Trophoblast cell (in vitro differentiated cells and primary cell): ENCODE data around the gene MRPS2.

Experiments used
- DNase-seq, 2 donors: peaks; one replicate each; pipeline ENCODE4 v3.0.0-alpha.2; 2016
- H2AFZ ChIP-seq: 2 replicates; pipeline ENCODE4 v1.6.1; 2013; ENCODE audit warnings: low read length, moderate library complexity, mild to moderate bottlenecking; ENCODE audit not compliant: insufficient read depth, poor library complexity
- H2AK5ac ChIP-seq: 2 replicates; pipeline ENCODE4 v1.6.1; 2013; ENCODE audit warnings: mild to moderate bottlenecking, low read length
- H2BK120ac ChIP-seq: 2 replicates; pipeline ENCODE4 v1.6.1; 2013; ENCODE audit warnings: low read length, mild to moderate bottlenecking, moderate library complexity; ENCODE audit not compliant: insufficient read depth, poor library complexity
- H2BK12ac ChIP-seq: 2 replicates; pipeline ENCODE4 v1.6.1; 2013; ENCODE audit warnings: mild to moderate bottlenecking, low read length, moderate library complexity
- H2BK5ac ChIP-seq: 2 replicates; pipeline ENCODE4 v1.6.1; 2013; ENCODE audit warnings: low read length, low read depth, moderate library complexity, mild to moderate bottlenecking; ENCODE audit not compliant: poor library complexity
- H3K14ac ChIP-seq: 2 replicates; pipeline ENCODE4 v1.6.1; 2013; ENCODE audit warnings: mild to moderate bottlenecking, low read length
- H3K18ac ChIP-seq: 2 replicates; pipeline ENCODE4 v1.6.1; 2013; ENCODE audit warnings: mild to moderate bottlenecking, low read length
- H3K23ac ChIP-seq: 2 replicates; pipeline ENCODE4 v1.6.1; 2013; ENCODE audit warnings: low read length
- H3K27ac ChIP-seq: 2 replicates; pipeline ENCODE4 v1.5.1; 2013; ENCODE audit warnings: low read depth, mild to moderate bottlenecking, inconsistent platforms, low read length, moderate library complexity
- H3K27me3 ChIP-seq: 2 replicates; pipeline ENCODE4 v1.6.1; 2013; ENCODE audit warnings: inconsistent platforms, mild to moderate bottlenecking, low read length, moderate library complexity; ENCODE audit not compliant: insufficient read depth
- H3K36me3 ChIP-seq, 2 experiments: 1 replicate in 1 of 2; 2 replicates in 1 of 2; pipeline ENCODE4 v1.6.1; 2013; ENCODE audit warnings: low read length in 2 of 2, mild to moderate bottlenecking in 2 of 2, moderate library complexity in 1 of 2; ENCODE audit not compliant: insufficient read depth in 2 of 2, control insufficient read depth in 1 of 2
- H3K4ac ChIP-seq: 2 replicates; pipeline ENCODE4 v1.6.1; 2013; ENCODE audit warnings: low read depth, mild to moderate bottlenecking, low read length, moderate library complexity
- H3K4me1 ChIP-seq, 2 experiments: 1 replicate in 1 of 2; 2 replicates in 1 of 2; pipeline ENCODE4 v1.6.1; 2013; ENCODE audit warnings: low read length in 2 of 2, mild to moderate bottlenecking in 2 of 2, moderate library complexity in 1 of 2; ENCODE audit not compliant: insufficient read depth in 2 of 2, control insufficient read depth in 1 of 2
- H3K4me2 ChIP-seq: 2 replicates; pipeline ENCODE4 v1.6.1; 2013; ENCODE audit warnings: inconsistent platforms, mild to moderate bottlenecking, low read length, moderate library complexity
- H3K4me3 ChIP-seq: 2 replicates; pipeline ENCODE4 v1.5.1; 2013; ENCODE audit warnings: mild to moderate bottlenecking, low read depth, low read length, inconsistent platforms
- H3K79me1 ChIP-seq: one replicate; pipeline ENCODE4 v1.6.1; 2013; ENCODE audit warnings: low read length
- H3K79me2 ChIP-seq: 2 replicates; pipeline ENCODE4 v1.6.1; 2013; ENCODE audit warnings: low read length, mild to moderate bottlenecking; ENCODE audit not compliant: control insufficient read depth, insufficient read depth, poor library complexity
- H3K9ac ChIP-seq: 2 replicates; pipeline ENCODE4 v1.6.1; 2013; ENCODE audit warnings: mild to moderate bottlenecking, low read length
- H3K9me3 ChIP-seq: 2 replicates; pipeline ENCODE4 v1.6.1; 2013; ENCODE audit warnings: low read depth, mild to moderate bottlenecking, control low read depth, inconsistent platforms, low read length; ENCODE audit not compliant: insufficient read depth
- H4K12ac ChIP-seq: 2 replicates; pipeline ENCODE4 v1.6.1; 2013; ENCODE audit warnings: low read depth, mild to moderate bottlenecking, low read length, moderate library complexity
- H4K8ac ChIP-seq: 2 replicates; pipeline ENCODE4 v1.6.1; 2013; ENCODE audit warnings: low read depth, mild to moderate bottlenecking, low read length, moderate library complexity
- H4K91ac ChIP-seq: one replicate; pipeline ENCODE4 v1.6.1; 2013; ENCODE audit warnings: low read depth, mild to moderate bottlenecking, low read length, moderate library complexity
- WGBS: extraction: QIAGEN DNeasy Blood & Tissue Kit; methylation state at CpG from one replicate; pipeline ENCODE4 v1.1.7; 2013; ENCODE audit warnings: missing lambda C conversion rate; ENCODE audit not compliant: insufficient read length, insufficient coverage; ENCODE audit errors: extremely low coverage; 5-methylcytosine and 5-hydroxymethylcytosine counted together

Gene MRPS2

DNA sequence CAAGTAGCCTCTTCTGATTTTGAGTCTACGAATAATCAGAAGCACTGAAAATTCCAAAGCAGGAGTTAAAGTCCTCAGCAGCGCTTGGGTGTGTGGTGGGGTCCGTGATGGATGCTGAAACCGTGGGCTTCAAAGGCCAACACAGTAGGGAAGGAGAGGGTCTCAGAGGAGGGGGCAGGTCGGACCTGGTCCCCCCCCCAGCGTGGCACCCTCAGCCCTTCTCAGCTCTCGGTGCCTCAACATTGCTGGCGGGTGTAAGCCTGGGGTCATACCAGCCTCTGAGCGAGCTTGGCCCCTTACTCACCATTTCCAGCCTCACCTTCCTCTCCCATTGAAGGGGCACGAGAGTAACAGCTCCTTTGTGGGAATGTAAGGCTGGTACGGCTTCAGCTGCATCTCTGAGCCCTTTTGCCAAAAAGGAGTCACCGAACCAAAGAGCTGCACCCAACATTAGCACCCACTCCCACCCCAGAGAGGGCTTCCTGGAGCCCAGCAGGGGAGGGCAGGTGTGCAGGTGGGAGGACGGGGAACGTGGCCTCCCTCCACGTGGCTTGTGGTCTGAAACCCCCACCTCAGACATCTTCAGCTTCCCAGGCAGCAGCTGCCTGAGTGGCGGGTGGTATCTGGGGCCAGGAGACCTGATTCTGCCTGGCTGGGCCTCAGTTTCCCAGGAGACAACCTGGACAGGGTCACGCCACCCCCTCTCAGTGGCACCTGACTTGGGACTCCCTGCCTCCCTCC lies 14.0 kb downstream of the MRPS2 start:
- H3K4me3 ChIP-seq = no peak overlapping the region
- no peaks in the 10 kb centered on the region for H3K36me3 ChIP-seq
- no peak overlapping the region for H4K8ac ChIP-seq
- no peak overlapping the region for H2BK12ac ChIP-seq
- H3K27me3 ChIP-seq = no peaks in the 10 kb centered on the region
- no peaks in the 10 kb centered on the region for H3K4me1 ChIP-seq
- H2AK5ac ChIP-seq = no peak overlapping the region
- peaks cover 3% of the 10 kb centered on the region for H3K9me3 ChIP-seq
- no peak overlapping the region for H3K27ac ChIP-seq
- WGBS = no CpG with 5 or more reads among the region's 17 CpGs
- no peak overlapping the region for H3K9ac ChIP-seq
- no peak overlapping the region for H2BK5ac ChIP-seq
- H3K79me1 ChIP-seq = no peaks in the 10 kb centered on the region
- H4K12ac ChIP-seq = no peak overlapping the region
- no peak overlapping the region for H4K91ac ChIP-seq
- no peak for DNase-seq
- H3K14ac ChIP-seq = no peak overlapping the region
- no peak overlapping the region for H3K4me2 ChIP-seq
- no peak overlapping the region for H3K4ac ChIP-seq
- H2AFZ ChIP-seq = no peak overlapping the region
- H3K18ac ChIP-seq = no peak overlapping the region
- H3K23ac ChIP-seq = no peak overlapping the region
- H2BK120ac ChIP-seq = no peak overlapping the region
- H3K79me2 ChIP-seq = no peaks in the 10 kb centered on the region

DNA sequence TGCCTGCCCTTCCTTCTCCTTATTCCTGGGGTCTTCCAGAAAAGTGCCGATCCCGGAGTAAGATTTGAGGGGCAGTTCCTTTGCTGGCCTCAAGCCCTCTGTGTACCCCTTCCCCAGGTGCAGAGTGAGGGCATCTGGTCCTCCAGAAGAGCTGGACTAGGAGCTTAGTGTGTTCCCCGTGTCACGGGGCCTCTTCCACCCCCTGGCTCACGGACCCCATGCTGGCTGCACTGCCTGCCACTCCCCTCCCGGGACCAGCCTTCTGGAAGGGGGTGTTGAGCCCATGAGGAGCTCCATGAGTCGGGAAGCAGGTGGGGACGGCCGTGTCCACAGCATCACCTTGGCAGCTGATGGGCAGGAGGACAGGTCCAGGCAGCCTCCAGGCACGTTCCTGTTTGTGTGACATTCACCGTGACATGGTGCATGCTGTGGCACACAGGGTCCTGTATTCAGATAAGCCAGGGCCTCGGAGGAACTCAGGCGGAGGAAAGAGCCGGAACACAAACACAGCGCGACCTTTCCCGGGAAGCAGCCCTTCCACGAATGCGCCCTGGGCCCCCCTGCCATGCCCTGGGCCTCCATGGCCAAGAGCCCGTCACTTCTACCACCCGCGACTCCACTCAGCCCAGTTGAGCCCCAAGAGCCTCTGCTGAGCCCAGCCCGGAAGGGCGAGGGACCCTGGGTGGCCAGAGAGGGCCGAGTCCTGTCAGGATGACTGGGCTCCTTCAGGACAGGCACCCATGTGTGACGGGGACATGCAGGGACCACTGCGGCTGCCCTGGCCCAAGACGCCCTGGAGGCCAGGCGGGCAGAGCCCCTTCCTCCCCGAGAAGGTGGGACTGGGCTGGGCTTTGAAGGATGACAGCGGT lies 14.8 kb downstream of the MRPS2 start:
- no CpG with 5 or more reads among the region's 31 CpGs for WGBS
- Histone ChIP-seq H2AK5ac (no peak overlapping the region), H3K4me1 (no peaks in the 10 kb centered on the region)

GRCh38 chr9:135516132-135516860 lies 15.8 kb downstream of the MRPS2 start:
- H3K9ac ChIP-seq = no peak overlapping the region
- H2AK5ac ChIP-seq = no peak overlapping the region
- no peak overlapping the region for H3K23ac ChIP-seq
- H3K4me2 ChIP-seq = no peak overlapping the region
- no peaks in the 10 kb centered on the region for H3K36me3 ChIP-seq
- H4K8ac ChIP-seq = no peak overlapping the region
- no peak for DNase-seq
- no peak overlapping the region for H4K12ac ChIP-seq
- no peak overlapping the region for H3K14ac ChIP-seq
- no peaks in the 10 kb centered on the region for H3K79me2 ChIP-seq
- no peak overlapping the region for H3K18ac ChIP-seq
- WGBS = no CpG with 5 or more reads among the region's 25 CpGs
- no peak overlapping the region for H3K4me3 ChIP-seq
- no peak overlapping the region for H3K27ac ChIP-seq
- no peaks in the 10 kb centered on the region for H3K79me1 ChIP-seq
- no peaks in the 10 kb centered on the region for H3K4me1 ChIP-seq
- no peaks in the 10 kb centered on the region for H3K27me3 ChIP-seq
- H3K4ac ChIP-seq = no peak overlapping the region
- no peak overlapping the region for H2BK12ac ChIP-seq
- no peak overlapping the region for H4K91ac ChIP-seq
- H2BK5ac ChIP-seq = no peak overlapping the region
- peaks cover 4% of the 10 kb centered on the region for H3K9me3 ChIP-seq
- H2BK120ac ChIP-seq = no peak overlapping the region
- no peak overlapping the region for H2AFZ ChIP-seq

More for the DNA sequence above, 14.8 kb downstream of the MRPS2 start:
- Histone ChIP-seq H3K14ac (peak overlapping the region; percentile 40), H3K4ac (no peak overlapping the region), H3K79me2 (no peaks in the 10 kb centered on the region), H3K36me3 (no peaks in the 10 kb centered on the region), H3K27ac (no peak overlapping the region), H3K23ac (no peak overlapping the region), H2AFZ (no peak overlapping the region), H3K79me1 (no peaks in the 10 kb centered on the region), H3K27me3 (no peaks in the 10 kb centered on the region), H3K4me2 (no peak overlapping the region), H3K18ac (no peak overlapping the region), H3K9ac (no peak overlapping the region), H3K9me3 (peaks cover 4% of the 10 kb centered on the region), H2BK120ac (no peak overlapping the region), H2BK12ac (no peak overlapping the region), H4K91ac (no peak overlapping the region), H2BK5ac (no peak overlapping the region), H4K8ac (no peak overlapping the region), H4K12ac (no peak overlapping the region), H3K4me3 (no peak overlapping the region)
- no peak for DNase-seq

DNA sequence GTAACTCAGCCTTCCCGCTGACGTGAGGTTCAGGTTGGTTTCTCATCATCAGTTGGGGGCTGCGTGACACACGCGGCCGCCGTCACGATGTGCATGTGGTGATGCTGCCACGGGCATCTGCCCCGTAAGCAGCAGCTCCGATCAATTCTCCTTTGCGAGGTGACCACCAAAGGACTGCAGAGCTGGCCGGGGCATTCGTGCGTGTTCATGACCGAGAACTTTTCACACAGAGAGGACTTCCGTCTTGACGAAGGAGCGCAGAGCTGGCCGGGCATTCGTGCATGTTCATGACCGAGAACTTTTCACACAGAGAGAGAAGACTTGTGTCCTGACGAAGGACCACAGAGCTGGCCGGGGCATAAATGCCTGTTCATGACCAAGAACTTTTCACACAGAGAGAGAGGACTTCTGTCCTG lies 16.9 kb downstream of the MRPS2 start:
- Histone ChIP-seq H3K27me3 (no peaks in the 10 kb centered on the region), H3K23ac (no peak overlapping the region), H3K4me1 (no peaks in the 10 kb centered on the region), H2BK5ac (no peak overlapping the region), H3K4ac (no peak overlapping the region), H3K79me1 (no peaks in the 10 kb centered on the region), H3K4me3 (no peak overlapping the region), H4K91ac (no peak overlapping the region), H3K27ac (no peak overlapping the region), H2AFZ (no peak overlapping the region), H4K8ac (no peak overlapping the region), H3K79me2 (no peaks in the 10 kb centered on the region), H3K14ac (no peak overlapping the region), H3K36me3 (no peaks in the 10 kb centered on the region), H2BK12ac (no peak overlapping the region), H4K12ac (no peak overlapping the region), H3K9ac (no peak overlapping the region), H3K9me3 (peaks cover 4% of the 10 kb centered on the region), H3K18ac (no peak overlapping the region), H3K4me2 (no peak overlapping the region), H2BK120ac (no peak overlapping the region), H2AK5ac (no peak overlapping the region)
- no CpG with 5 or more reads among the region's 24 CpGs for WGBS
- no peak for DNase-seq
